ENCODE data around the gene CHM.
"Not testable (repeated sequence)": the region's sequence is repeated elsewhere in the genome, so short reads cannot be mapped to it uniquely, and the experiment has no call there.

The CHM gene

DNA sequence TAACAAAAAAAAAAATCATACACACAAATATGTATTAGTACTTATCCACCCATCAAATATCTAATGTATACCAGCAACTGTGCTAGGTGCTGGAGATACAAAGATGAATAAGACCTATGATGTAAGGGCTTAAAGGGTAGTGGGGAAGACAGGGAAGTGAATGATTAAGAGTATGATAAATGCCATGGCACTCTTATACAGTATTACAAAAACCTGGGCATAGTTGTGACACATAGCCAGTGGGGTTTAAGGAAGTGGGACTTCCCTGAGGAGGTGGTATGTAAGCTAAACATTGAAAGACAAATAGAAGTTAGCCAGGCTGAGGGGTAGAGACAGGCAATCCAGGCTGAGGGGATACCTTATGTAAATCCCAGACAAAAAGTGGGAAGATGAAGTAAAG, 23.5 kb downstream of the CHM start:
- Histone ChIP-seq H3K27ac (no peak overlapping the region), H3K36me3 (no peaks in the 10 kb centered on the region), H3K4me3 (no peak overlapping the region), H3K27me3 (no peaks in the 10 kb centered on the region), H3K9me3 (no peaks in the 10 kb centered on the region), H3K4me1 (no peaks in the 10 kb centered on the region)
- intact Hi-C loops (cut with DNase I; ENCODE audit: low total_unique reads), result no loop called here
- TF ChIP-seq, protein P1, sequence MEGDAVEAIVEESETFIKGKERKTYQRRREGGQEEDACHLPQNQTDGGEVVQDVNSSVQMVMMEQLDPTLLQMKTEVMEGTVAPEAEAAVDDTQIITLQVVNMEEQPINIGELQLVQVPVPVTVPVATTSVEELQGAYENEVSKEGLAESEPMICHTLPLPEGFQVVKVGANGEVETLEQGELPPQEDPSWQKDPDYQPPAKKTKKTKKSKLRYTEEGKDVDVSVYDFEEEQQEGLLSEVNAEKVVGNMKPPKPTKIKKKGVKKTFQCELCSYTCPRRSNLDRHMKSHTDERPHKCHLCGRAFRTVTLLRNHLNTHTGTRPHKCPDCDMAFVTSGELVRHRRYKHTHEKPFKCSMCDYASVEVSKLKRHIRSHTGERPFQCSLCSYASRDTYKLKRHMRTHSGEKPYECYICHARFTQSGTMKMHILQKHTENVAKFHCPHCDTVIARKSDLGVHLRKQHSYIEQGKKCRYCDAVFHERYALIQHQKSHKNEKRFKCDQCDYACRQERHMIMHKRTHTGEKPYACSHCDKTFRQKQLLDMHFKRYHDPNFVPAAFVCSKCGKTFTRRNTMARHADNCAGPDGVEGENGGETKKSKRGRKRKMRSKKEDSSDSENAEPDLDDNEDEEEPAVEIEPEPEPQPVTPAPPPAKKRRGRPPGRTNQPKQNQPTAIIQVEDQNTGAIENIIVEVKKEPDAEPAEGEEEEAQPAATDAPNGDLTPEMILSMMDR (IDR thresholded peaks at IDR 0.05), result no peak
- DNase-seq, result no peak

DNA sequence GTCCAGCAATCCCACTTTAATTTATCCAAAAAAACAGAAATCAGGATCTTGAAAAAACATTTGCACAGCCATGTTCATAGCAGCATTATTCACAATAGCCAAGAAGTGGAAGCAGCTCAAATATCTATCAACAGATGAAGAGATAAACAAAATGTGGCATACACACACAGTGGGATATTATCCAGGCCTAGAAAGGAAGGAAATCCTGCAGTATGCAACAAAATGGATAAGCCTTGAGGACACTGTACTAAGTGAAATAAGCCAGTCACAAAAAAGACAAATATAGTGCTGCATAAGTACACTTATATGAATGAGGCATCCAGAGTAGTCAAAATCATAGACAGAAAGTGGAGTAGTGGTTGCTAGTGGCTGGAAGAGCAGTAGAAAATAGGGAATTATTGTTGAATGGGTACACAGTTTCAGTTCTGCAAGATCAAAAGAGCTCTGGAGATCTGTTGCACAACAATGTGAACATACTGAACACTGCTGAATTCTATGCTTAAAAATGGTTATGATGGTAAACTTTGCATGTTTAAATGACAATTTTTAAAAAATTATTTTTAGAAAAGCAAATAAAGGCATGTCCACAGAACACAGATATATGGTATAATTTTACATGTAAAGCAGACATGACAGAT, 25.6 kb downstream of the CHM start:
- no peak for DNase-seq
- Histone ChIP-seq H3K36me3 (peaks cover 0 to 5% (median 4%) of the 10 kb centered on the region in 3 donors), H3K27me3 (no peaks in the 10 kb centered on the region), H3K4me1 (no peaks in the 10 kb centered on the region), H3K27ac (no peak overlapping the region), H3K4me3 (no peak overlapping the region), H3K9me3 (no peaks in the 10 kb centered on the region)
- intact Hi-C loops (cut with DNase I; ENCODE audit: low total_unique reads), result no loop called here
- TF ChIP-seq, protein P1 (IDR thresholded peaks at IDR 0.05), result no peak

DNA sequence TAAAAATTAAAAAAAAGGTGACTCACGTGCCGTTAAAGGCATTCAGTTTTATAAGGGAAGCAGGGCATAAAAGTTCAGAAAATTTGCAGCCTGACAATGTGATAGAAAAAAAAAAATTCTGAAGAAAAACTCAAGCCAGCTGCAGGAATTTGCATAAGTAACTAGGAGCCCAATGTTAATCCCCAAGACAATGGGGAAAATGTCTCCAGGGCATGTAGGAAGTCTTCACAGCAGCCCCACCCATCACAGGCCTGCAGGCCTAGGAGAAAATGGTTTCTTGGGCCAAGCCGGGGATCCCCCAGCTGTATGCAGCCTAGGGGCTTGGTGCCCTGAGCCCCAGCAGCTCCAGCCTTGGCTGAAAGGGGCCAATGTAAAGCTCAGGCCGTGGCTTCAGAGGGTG, 31.2 kb downstream of the CHM start:
- no peak for DNase-seq
- Histone ChIP-seq H3K27ac (no peak overlapping the region), H3K9me3 (no peaks in the 10 kb centered on the region), H3K27me3 (no peaks in the 10 kb centered on the region), H3K4me1 (no peaks in the 10 kb centered on the region), H3K36me3 (peaks cover 0 to 5% (median 4%) of the 10 kb centered on the region in 3 donors), H3K4me3 (no peak overlapping the region)
- TF ChIP-seq, protein P1 (IDR thresholded peaks at IDR 0.05), result no peak
- intact Hi-C loops (cut with DNase I; ENCODE audit: low total_unique reads), result no loop called here

DNA sequence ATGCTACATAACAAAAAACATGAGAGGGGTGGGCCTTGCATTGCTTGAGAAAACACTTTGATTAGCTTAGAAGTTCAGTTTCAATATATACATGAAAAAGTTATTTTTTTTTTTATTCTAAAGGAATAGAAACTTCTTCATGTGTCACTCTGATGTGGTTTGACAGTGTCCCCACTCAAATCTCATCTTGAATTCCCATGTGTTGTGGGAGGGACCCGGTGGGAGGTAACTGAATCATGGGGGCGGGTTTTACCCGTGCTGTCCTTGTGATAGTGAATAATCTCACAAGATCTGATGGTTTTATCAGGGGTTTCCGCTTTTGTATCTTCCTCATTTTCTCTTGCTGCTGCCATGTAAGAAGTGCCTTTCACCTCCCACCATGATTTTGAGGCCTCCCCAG, 32.4 kb downstream of the CHM start:
- DNase-seq; H3K36me3 ChIP-seq; H3K9me3 ChIP-seq; intact Hi-C loops (cut with DNase I; ENCODE audit: low total_unique reads); H3K27ac ChIP-seq; H3K4me3 ChIP-seq; H3K4me1 ChIP-seq; H3K27me3 ChIP-seq: not testable (repeated sequence)

DNA sequence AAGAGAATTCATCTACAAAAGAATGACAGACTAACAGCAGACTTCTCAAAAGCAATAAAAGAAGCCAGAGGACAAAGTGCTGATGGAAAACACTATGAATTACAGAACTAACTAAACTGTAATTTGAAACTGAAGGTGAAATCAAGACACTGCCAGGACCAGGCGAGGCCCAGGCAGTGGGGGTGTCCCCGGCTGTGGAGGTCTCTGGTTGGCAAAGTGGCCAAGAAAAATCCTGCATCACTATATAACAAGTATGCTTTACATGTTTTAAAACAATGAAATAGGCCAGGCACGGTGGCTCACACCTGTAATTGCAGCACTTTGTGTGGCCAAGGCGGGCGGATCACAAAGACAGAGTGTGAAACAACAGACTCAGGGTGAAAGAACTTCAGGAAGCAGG, 32.9 kb downstream of the CHM start:
- H3K36me3 ChIP-seq, result peaks cover 0 to 5% (median 4%) of the 10 kb centered on the region in 3 donors
- no peak overlapping the region for H3K4me3 ChIP-seq
- no peak for DNase-seq
- no peak overlapping the region for H3K27ac ChIP-seq
- intact Hi-C loops (cut with DNase I; ENCODE audit: low total_unique reads), result no loop called here
- no peaks in the 10 kb centered on the region for H3K9me3 ChIP-seq
- no peaks in the 10 kb centered on the region for H3K4me1 ChIP-seq
- TF ChIP-seq, protein P1 (IDR thresholded peaks at IDR 0.05), result no peak
- no peaks in the 10 kb centered on the region for H3K27me3 ChIP-seq

DNA sequence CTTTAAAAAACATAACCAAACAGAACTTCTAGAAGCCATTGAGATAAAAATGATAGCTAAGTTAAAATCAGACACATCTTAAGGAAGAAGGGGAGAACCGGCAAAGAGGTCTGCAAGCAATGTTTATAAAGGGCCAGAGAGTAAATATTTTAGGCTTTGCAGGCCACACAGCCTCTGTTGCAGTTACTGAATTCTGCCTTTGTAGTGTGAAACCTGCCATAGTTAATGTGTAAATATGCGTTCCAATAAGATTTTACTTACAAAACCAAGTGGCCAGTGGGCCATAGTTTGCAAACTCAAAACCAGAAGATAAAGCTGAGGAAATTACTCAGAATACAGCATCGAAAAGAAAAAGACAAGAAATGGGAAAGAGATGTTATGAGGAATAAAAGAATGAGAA, 33.6 kb downstream of the CHM start:
- H3K27me3 ChIP-seq, result no peaks in the 10 kb centered on the region
- no peak overlapping the region for H3K4me3 ChIP-seq
- intact Hi-C loops (cut with DNase I; ENCODE audit: low total_unique reads), result no loop called here
- TF ChIP-seq, protein P1 (IDR thresholded peaks at IDR 0.05), result no peak
- no peak overlapping the region for H3K27ac ChIP-seq
- no peak for DNase-seq
- peaks cover 0 to 5% (median 4%) of the 10 kb centered on the region in 3 donors for H3K36me3 ChIP-seq
- H3K4me1 ChIP-seq, result no peaks in the 10 kb centered on the region
- H3K9me3 ChIP-seq, result no peaks in the 10 kb centered on the region
